GM19463 (cell line): ENCODE measurements around the gene RBKS.

Source experiments
- ATAC-seq: cut with Tn5 transposase; IDR thresholded peaks from one replicate; pipeline ENCODE4 v1.9.1; 2021; ENCODE audit warnings: mild to moderate bottlenecking, moderate library complexity; ENCODE audit not compliant: unreplicated experiment

The RBKS gene

GRCh38 chr2:27838502-27838901 is 51.7 kb downstream of the RBKS start:
- ATAC-seq = no peak

- ATAC-seq = no peak
These were observed 56.3 kb downstream of the RBKS start for GRCh38 chr2:27833931-27834330.

GRCh38 chr2:27832396-27832795 is 57.8 kb downstream of the RBKS start:
- no peak for ATAC-seq

GRCh38 chr2:27831279-27832050 is 58.7 kb downstream of the RBKS start:
- ATAC-seq = no peak

- no peak for ATAC-seq
These were observed 59.5 kb downstream of the RBKS start for GRCh38 chr2:27830656-27831055.

- ATAC-seq = no peak
These were observed 60.4 kb downstream of the RBKS start for GRCh38 chr2:27829791-27830190.

- ATAC-seq = no peak
These were observed 61.9 kb downstream of the RBKS start for GRCh38 chr2:27828305-27828704.

- ATAC-seq = no peak
These were observed 65.8 kb downstream of the RBKS start for GRCh38 chr2:27824401-27824800.

- ATAC-seq = no peak
These were observed 66.6 kb downstream of the RBKS start for GRCh38 chr2:27823569-27823968.

- ATAC-seq = no peak
These were observed 67.1 kb downstream of the RBKS start for GRCh38 chr2:27823135-27823534.

GRCh38 chr2:27822049-27822448 is 68.1 kb downstream of the RBKS start:
- ATAC-seq = no peak

GRCh38 chr2:27815860-27816438 is 74.2 kb downstream of the RBKS start:
- no peak for ATAC-seq

GRCh38 chr2:27814758-27815157 is 75.4 kb downstream of the RBKS start:
- no peak for ATAC-seq

- ATAC-seq = no peak
These were observed 78.4 kb downstream of the RBKS start for GRCh38 chr2:27811768-27812167.

- ATAC-seq = no peak
These were observed 79.7 kb downstream of the RBKS start for GRCh38 chr2:27810455-27810854.

- ATAC-seq = no peak
These were observed 80.4 kb downstream of the RBKS start for GRCh38 chr2:27809761-27810241.

GRCh38 chr2:27808984-27809383 is 81.2 kb downstream of the RBKS start:
- no peak for ATAC-seq

GRCh38 chr2:27808418-27808817 is 81.8 kb downstream of the RBKS start:
- ATAC-seq = no peak

- no peak for ATAC-seq
These were observed 82.7 kb downstream of the RBKS start for GRCh38 chr2:27807476-27807875.

- no peak for ATAC-seq
These were observed 83.7 kb downstream of the RBKS start for GRCh38 chr2:27806311-27807059.

- ATAC-seq = no peak
These were observed 85.0 kb downstream of the RBKS start for GRCh38 chr2:27805180-27805579.

- no peak for ATAC-seq
These were observed 86.0 kb downstream of the RBKS start for GRCh38 chr2:27804146-27804545.
